Measurements from ENCODE around the gene LAGE3. TPM values are rescaled to one million over a fixed set of nuclear protein-coding genes. Genes with fewer than 3 reads are reported as not detected.

The LAGE3 gene
- total and polyA plus RNA-seq, 5 experiments from 2014 or later, result 18.6 to 81.8 (median 62.6) TPM

DNA sequence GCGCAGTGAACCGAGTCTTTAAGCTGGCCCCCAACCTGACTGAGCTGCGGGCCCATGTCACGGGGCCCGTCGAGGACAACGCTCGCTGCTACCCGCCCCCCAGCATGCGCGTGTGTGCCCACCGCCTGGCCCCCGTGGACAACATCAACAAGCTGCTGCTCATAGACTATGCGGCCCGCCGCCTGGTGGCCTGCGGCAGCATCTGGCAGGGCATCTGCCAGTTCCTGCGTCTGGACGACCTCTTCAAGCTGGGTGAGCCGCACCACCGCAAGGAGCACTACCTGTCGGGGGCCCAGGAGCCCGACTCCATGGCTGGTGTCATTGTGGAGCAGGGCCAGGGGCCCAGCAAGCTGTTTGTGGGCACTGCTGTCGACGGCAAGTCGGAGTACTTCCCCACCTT, 18.8 kb downstream of the LAGE3 start:
- Mint-ChIP-seq H3K4me1 (peaks cover 8 to 28% (median 19%) of the 10 kb centered on the region in 4 donors), H3K27ac (peak overlapping the region in 2 of 10 donors; percentile 7 to 18), H3K4me3 (peak overlapping the region in 5 of 10 donors; percentile 10 to 74 (median 37)), H3K9me3 (peaks cover 0 to 3% (median 0%) of the 10 kb centered on the region in 9 donors), H3K27me3 (no peaks in the 10 kb centered on the region), H3K36me3 (peaks cover 0 to 8% (median 0%) of the 10 kb centered on the region in 3 donors)
- peak in 1 of 10 donors; percentile 27 for DNase-seq
- no peak for ATAC-seq
- POLR2A ChIA-PET, result interaction anchor here (0.9 kb wide), 1 partner anchor 26 kb away, joined by 3 read pairs; no protein-coding TSS in a partner anchor

DNA sequence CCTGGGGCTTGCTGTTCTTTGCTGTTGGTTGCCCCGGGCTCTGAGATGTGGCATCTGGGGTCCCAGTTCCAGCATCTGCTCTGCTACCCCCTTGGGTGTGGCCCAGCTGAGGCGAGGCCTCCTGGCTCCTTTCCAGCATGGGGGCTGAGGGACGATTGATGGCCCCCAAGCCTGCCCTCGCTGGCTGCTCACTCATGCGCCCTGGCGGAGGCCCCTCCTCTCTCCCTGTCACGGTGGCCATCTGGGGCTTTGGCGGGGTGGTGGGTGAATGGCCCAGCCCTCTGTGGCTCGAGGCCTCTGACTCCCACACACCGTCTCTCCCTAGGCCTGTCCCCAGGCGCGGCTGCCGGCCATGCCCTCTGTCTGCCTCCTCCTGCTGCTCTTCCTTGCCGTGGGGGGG, 19.2 kb downstream of the LAGE3 start:
- no peaks in the 10 kb centered on the region for H3K27me3 Mint-ChIP-seq
- H3K27ac Mint-ChIP-seq, result peak overlapping the region in 2 of 10 donors; percentile 34 to 61
- POLR2A ChIA-PET, result interaction anchor here (0.9 to 3.1 kb wide), 6 partner anchors 18 to 61 kb away, joined by 3 to 14 read pairs (median 10); partner anchors contain the start of genes FAM3A, RPL10 and SLC10A3
- H3K9me3 Mint-ChIP-seq, result peaks cover 0 to 3% (median 0%) of the 10 kb centered on the region in 9 donors
- H3K36me3 Mint-ChIP-seq, result peaks cover 0 to 8% (median 0%) of the 10 kb centered on the region in 3 donors
- peak overlapping the region in 7 of 10 donors; percentile 36 to 86 (median 74) for H3K4me3 Mint-ChIP-seq
- ATAC-seq (no peak), DNase-seq (peak in 1 of 10 donors; percentile 31)
- H3K4me1 Mint-ChIP-seq, result peaks cover 8 to 28% (median 19%) of the 10 kb centered on the region in 4 donors

GRCh38 chrX:154458954-154459778, 19.9 kb downstream of the LAGE3 start:
- POLR2A ChIA-PET, result interaction anchor here (0.6 to 3.1 kb wide), 13 partner anchors 12 to 60 kb away, joined by 3 to 14 read pairs (median 7); partner anchors contain the start of genes FAM3A, FAM50A, RPL10 and SLC10A3
- peak; percentile 36 to 43 for ATAC-seq
- Mint-ChIP-seq H3K9me3 (peaks cover 0 to 3% (median 0%) of the 10 kb centered on the region in 9 donors), H3K4me1 (peaks cover 8 to 28% (median 19%) of the 10 kb centered on the region in 4 donors), H3K4me3 (peak overlapping the region; percentile 74 to 87 (median 82)), H3K27ac (peak overlapping the region in 7 of 10 donors; percentile 34 to 86 (median 60)), H3K27me3 (no peaks in the 10 kb centered on the region), H3K36me3 (peaks cover 0 to 8% (median 0%) of the 10 kb centered on the region in 3 donors)
- peak in 1 of 10 donors; percentile 15 for DNase-seq

DNA sequence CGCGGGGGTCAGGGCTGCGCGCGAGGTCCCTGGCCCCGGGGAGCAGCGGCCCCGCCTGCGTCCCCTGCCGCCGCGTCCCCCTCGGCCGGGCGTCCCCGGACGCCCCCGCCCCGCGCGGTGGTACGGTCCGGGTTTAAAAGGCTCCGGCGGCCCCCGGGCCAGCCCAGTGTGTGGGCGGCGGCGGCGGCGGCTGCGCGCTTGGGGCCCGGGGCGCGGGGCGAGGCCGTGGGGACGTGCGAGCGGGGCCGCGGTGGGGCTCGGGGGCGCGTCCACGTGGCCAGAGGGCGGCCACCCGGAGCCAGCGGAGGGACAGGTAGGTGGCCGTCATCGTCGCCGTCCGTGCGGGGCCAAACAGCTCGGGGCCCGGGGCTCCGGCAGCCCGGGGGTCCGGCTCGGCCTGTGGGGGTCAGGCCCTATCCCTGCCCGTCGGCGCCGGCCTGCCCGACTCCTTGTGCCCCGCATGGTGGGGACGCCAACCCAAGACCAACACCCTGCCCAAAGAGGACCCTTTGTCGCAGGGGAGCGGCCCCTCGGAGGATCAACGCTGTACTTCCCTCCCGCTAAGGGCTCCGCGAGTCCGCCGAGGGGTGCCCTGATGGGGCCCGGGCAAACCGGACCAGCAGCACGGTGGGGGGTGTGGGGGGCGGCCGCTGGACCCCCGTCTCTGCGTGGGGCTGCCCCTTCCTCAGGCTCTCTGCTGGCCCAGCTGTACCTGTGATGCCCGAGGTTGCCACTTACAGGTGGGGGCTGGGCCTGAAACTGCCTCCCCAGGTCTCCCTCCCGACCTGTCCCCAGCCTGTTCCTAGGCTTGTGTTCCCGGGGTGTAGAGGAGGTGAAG, 20.7 kb downstream of the LAGE3 start, which contains the start of gene PLXNA3:
Gene PLXNA3 (plus strand): TSS at position 166 of the 838 bp plus-strand sequence. CDS start 1,903 bp downstream, outside the sequence.
- Mint-ChIP-seq H3K4me3 (peak within 1 kb of the TSS; percentile 89 to 99 (median 93)), H3K4me1 (peaks cover 8 to 28% (median 19%) of the 10 kb centered on the region in 4 donors), H3K27ac (peak within 1 kb of the TSS; percentile 58 to 99 (median 94)), H3K36me3 (peaks cover 0 to 8% (median 0%) of the 10 kb centered on the region in 3 donors), H3K9me3 (peaks cover 0 to 3% (median 0%) of the 10 kb centered on the region in 9 donors), H3K27me3 (no peaks in the 10 kb centered on the region)
- ATAC-seq, result peak; percentile 77 to 84
- POLR2A ChIA-PET, result interaction anchor here (0.6 to 3.1 kb wide), 13 partner anchors 11 to 59 kb away, joined by 3 to 14 read pairs (median 7); partner anchors contain the start of genes FAM3A, FAM50A, RPL10 and SLC10A3
- peak; percentile 33 to 83 (median 69) for DNase-seq

- Mint-ChIP-seq H3K36me3 (peaks cover 0 to 8% (median 0%) of the 10 kb centered on the region in 3 donors), H3K9me3 (peaks cover 0 to 3% (median 0%) of the 10 kb centered on the region in 9 donors), H3K27ac (peak overlapping the region; percentile 58 to 99 (median 94)), H3K4me1 (peaks cover 8 to 25% (median 18%) of the 10 kb centered on the region in 4 donors), H3K27me3 (no peaks in the 10 kb centered on the region), H3K4me3 (peak overlapping the region; percentile 89 to 99 (median 93))
- POLR2A ChIA-PET, result interaction anchor here (0.6 to 3.1 kb wide), 12 partner anchors 10 to 58 kb away, joined by 3 to 14 read pairs (median 8); partner anchors contain the start of genes ATP6AP1, FAM50A, RPL10 and SLC10A3
- DNase-seq (peak in 9 of 10 donors; percentile 45 to 80 (median 61)), ATAC-seq (peak; percentile 71 to 72)
Observed at GRCh38 chrX:154457491-154458115, 21.5 kb downstream of the LAGE3 start.

DNA sequence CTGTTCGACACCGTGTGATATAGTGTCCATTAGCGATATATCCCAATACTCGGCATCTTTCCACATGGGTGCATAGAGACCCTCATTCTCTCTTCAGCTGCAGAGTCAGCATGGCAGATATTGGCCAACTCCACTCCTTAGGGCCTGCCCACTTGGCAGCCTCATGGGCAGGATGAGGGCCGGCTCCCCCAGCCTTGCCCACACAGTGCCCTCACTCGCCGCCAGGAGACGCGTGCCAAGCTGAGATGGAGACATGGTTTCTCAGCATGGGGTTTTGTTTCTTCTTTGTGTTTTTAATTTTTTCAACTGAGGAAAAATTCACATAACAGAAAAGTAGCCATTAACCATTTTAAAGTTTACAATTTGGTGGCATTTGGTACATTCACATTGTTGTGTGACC, 26.3 kb downstream of the LAGE3 start:
- Mint-ChIP-seq H3K27ac (peak overlapping the region in 1 of 10 donors; percentile 39), H3K27me3 (no peaks in the 10 kb centered on the region), H3K9me3 (peaks cover 0 to 3% (median 0%) of the 10 kb centered on the region in 9 donors), H3K36me3 (peaks cover 0 to 10% (median 0%) of the 10 kb centered on the region in 3 donors), H3K4me3 (no peak overlapping the region), H3K4me1 (peaks cover 5 to 6% (median 6%) of the 10 kb centered on the region in 4 donors)
- POLR2A ChIA-PET, result interaction anchor here (0.5 to 1.3 kb wide), 2 partner anchors 9 to 13 kb away, joined by 3 read pairs; partner anchors contain the start of gene FAM50A
- DNase-seq, result no peak
- ATAC-seq, result no peak

DNA sequence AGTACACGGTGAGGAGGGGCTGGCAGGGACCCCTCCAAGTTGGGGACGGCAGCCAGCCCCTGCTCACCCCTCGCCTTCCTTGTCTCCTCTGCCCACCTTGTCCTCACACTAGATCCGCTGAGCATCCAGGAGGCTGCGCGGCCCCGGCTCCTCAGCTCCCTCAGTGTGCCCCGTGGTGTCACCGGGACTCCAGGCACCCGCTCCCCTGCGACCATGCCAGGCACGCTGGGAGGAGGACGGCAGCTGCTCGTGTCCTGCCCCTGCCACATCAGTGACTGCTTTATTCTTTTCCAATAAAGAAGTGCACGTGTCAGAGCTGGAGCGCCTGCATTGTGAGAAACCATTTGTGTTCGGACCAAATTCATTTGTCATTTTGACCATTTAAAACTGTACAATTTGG, 28.8 kb downstream of the LAGE3 start:
- H3K9me3 Mint-ChIP-seq, result no peaks in the 10 kb centered on the region
- H3K27ac Mint-ChIP-seq, result no peak overlapping the region
- ATAC-seq (no peak), DNase-seq (peak in 1 of 10 donors; percentile 45)
- H3K27me3 Mint-ChIP-seq, result no peaks in the 10 kb centered on the region
- peaks cover 0 to 7% (median 4%) of the 10 kb centered on the region in 4 donors for H3K4me1 Mint-ChIP-seq
- peaks cover 0 to 20% (median 0%) of the 10 kb centered on the region in 3 donors for H3K36me3 Mint-ChIP-seq
- H3K4me3 Mint-ChIP-seq, result no peak overlapping the region
- POLR2A ChIA-PET, result no interaction called here

- no peak overlapping the region for H3K4me3 Mint-ChIP-seq
- POLR2A ChIA-PET, result no interaction called here
- ATAC-seq (no peak), DNase-seq (peak in 1 of 10 donors; percentile 11)
- no peaks in the 10 kb centered on the region for H3K27me3 Mint-ChIP-seq
- H3K27ac Mint-ChIP-seq, result no peak overlapping the region
- H3K4me1 Mint-ChIP-seq, result peaks cover 0 to 10% (median 4%) of the 10 kb centered on the region in 4 donors
- H3K9me3 Mint-ChIP-seq, result no peaks in the 10 kb centered on the region
- H3K36me3 Mint-ChIP-seq, result peaks cover 0 to 20% (median 0%) of the 10 kb centered on the region in 3 donors
Observed at GRCh38 chrX:154449618-154450017, 29.5 kb downstream of the LAGE3 start.

DNA sequence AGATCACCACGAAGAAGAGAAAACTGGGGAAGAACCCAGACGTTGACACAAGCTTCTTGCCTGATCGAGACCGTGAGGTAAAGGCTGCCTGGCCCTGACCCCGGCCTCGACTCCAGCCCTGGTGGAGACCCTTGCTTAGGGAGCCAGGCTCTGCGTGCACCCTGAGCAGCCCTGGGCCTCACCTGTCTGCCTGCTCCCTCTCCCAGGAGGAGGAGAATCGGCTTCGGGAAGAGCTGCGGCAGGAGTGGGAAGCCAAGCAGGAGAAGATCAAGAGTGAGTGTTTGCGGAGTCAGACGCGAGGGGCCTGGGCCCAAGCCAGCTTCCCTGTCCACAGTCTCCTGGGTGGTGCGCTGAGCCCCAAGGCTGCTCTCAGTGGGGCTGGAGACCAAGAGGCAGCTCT, 30.6 kb downstream of the LAGE3 start:
- Mint-ChIP-seq H3K4me3 (no peak overlapping the region), H3K36me3 (peaks cover 0 to 20% (median 0%) of the 10 kb centered on the region in 3 donors), H3K27ac (no peak overlapping the region), H3K27me3 (no peaks in the 10 kb centered on the region), H3K9me3 (no peaks in the 10 kb centered on the region), H3K4me1 (peaks cover 1 to 11% (median 4%) of the 10 kb centered on the region in 4 donors)
- DNase-seq (no peak), ATAC-seq (no peak)
- POLR2A ChIA-PET, result no interaction called here

DNA sequence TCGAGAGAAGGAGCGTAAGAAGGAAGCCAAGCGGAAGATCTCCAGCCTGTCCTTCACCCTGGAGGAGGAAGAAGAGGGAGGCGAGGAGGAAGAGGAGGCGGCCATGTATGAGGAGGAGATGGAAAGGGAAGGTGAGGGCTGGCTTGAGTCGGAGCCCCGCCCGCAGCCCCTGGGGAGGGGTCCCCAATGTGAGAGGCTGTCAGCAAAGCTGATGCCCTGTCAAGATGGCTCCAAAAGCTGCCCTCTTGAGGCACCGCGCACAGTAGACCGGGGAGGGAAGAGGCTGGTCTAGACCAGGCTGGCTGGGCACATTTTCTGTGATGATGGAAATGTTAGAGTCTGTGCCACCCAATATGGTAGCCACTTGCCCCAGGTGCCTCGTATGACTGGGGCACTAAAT, 32.7 kb downstream of the LAGE3 start:
- peak overlapping the region in 1 of 10 donors; percentile 40 for H3K27ac Mint-ChIP-seq
- POLR2A ChIA-PET, result interaction anchor here (1.2 kb wide), 1 partner anchor 17 kb away, joined by 3 read pairs; no protein-coding TSS in a partner anchor

GRCh38 chrX:154445776-154446175, 33.3 kb downstream of the LAGE3 start:
- peak overlapping the region in 4 of 10 donors; percentile 15 to 67 (median 34) for H3K4me3 Mint-ChIP-seq
- peaks cover 0 to 17% (median 0%) of the 10 kb centered on the region in 3 donors for H3K36me3 Mint-ChIP-seq
- no peaks in the 10 kb centered on the region for H3K27me3 Mint-ChIP-seq
- ATAC-seq (no peak), DNase-seq (no peak)
- no peaks in the 10 kb centered on the region for H3K9me3 Mint-ChIP-seq
- H3K4me1 Mint-ChIP-seq, result peaks cover 1 to 23% (median 13%) of the 10 kb centered on the region in 4 donors
- POLR2A ChIA-PET, result interaction anchor here (0.7 to 2.4 kb wide), 3 partner anchors 12 to 48 kb away, joined by 3 to 10 read pairs (median 3); partner anchors contain the start of genes PLXNA3 and RPL10
- H3K27ac Mint-ChIP-seq, result no peak overlapping the region

More for the DNA sequence above, 32.7 kb downstream of the LAGE3 start:
- H3K4me3 Mint-ChIP-seq, result no peak overlapping the region
- H3K36me3 Mint-ChIP-seq, result peaks cover 0 to 18% (median 0%) of the 10 kb centered on the region in 3 donors
- H3K9me3 Mint-ChIP-seq, result no peaks in the 10 kb centered on the region
- H3K4me1 Mint-ChIP-seq, result peaks cover 1 to 18% (median 10%) of the 10 kb centered on the region in 4 donors
- no peaks in the 10 kb centered on the region for H3K27me3 Mint-ChIP-seq
- no peak for ATAC-seq
- peak in 1 of 10 donors; percentile 21 for DNase-seq
